Small intestine (tissue), 16 donors: ENCODE results near the gene PERM1. TPM values are rescaled to one million over a fixed set of nuclear protein-coding genes. Genes with fewer than 3 reads are reported as not detected.
"Not testable (repeated sequence)": the region's sequence is repeated elsewhere in the genome, so short reads cannot be mapped to it uniquely, and the experiment has no call there.

Experiments
- DNase-seq, 2 donors: peaks; one replicate each; pipeline versions ENCODE4 v3.0.0 to v3.0.0-alpha.2; 2013
- FAIRE-seq: peaks from 2 replicates; lab custom pipeline; 2012; peaks lifted over from hg19 to GRCh38; lab: Jason Lieb, UNC
- H3K27ac ChIP-seq, 3 donors: one replicate each; pipeline ENCODE4 v1.5.1; 2013; ENCODE audit warnings: low read length in 2 of 3, mild to moderate bottlenecking in 2 of 3, control low read depth in 1 of 3, inconsistent platforms in 1 of 3, low read depth in 1 of 3, moderate library complexity in 1 of 3
- H3K27me3 ChIP-seq, 3 donors: one replicate each; pipeline ENCODE4 v1.6.1; 2013; ENCODE audit warnings: low read length in 3 of 3, inconsistent platforms in 1 of 3; ENCODE audit not compliant: control insufficient read depth in 3 of 3, insufficient read depth in 3 of 3
- H3K36me3 ChIP-seq, 3 donors: one replicate each; pipeline ENCODE4 v1.6.1; 2013; ENCODE audit warnings: low read length in 3 of 3, inconsistent platforms in 1 of 3, low read depth in 1 of 3, mild to moderate bottlenecking in 1 of 3, moderate library complexity in 1 of 3; ENCODE audit not compliant: control insufficient read depth in 3 of 3, insufficient read depth in 2 of 3
- H3K4me1 ChIP-seq, 3 donors: one replicate each; pipeline ENCODE4 v1.6.1; 2013; ENCODE audit warnings: low read length in 2 of 3, inconsistent platforms in 1 of 3, low read depth in 1 of 3, mild to moderate bottlenecking in 1 of 3, moderate library complexity in 1 of 3; ENCODE audit not compliant: control insufficient read depth in 3 of 3, insufficient read depth in 2 of 3
- H3K4me3 ChIP-seq, 3 donors: one replicate each; pipeline ENCODE4 v1.5.1; 2013; ENCODE audit warnings: low read length in 3 of 3, control low read depth in 1 of 3, inconsistent platforms in 1 of 3, low read depth in 1 of 3, mild to moderate bottlenecking in 1 of 3, moderate library complexity in 1 of 3
- H3K9me3 ChIP-seq, 2 donors: one replicate each; pipeline ENCODE4 v1.6.1; 2013; ENCODE audit warnings: low read depth in 1 of 2, low read length in 1 of 2; ENCODE audit not compliant: control insufficient read depth in 2 of 2, insufficient read depth in 1 of 2
- WGBS, 3 donors: extraction: QIAGEN DNeasy Blood & Tissue Kit; methylation state at CpG; one replicate each; pipeline ENCODE4 v1.1.7; 2013; 5-methylcytosine and 5-hydroxymethylcytosine counted together
- long read RNA-seq, 10 donors: transcript quantifications; one replicate each; lab custom pipeline, GENCODE V29; 2026
- polyA plus RNA-seq, 4 donors: library from polyadenylated mRNA; stranded (reverse) in 3 of 4; unstranded in 1 of 4; fragments of 200-250 nt in 3 of 4; fragments of 120-200 nt in 1 of 4; gene quantifications; one replicate each; pipeline versions ENCODE4 v1.2.1 to v1.2.3, GENCODE V29; 2013
- donor health status: healthy with polysubstance abuse.
- donor health status: control.
- donor health status: control.
- donor health status: Bipolar disorder and iron deficiency.
- donor health status: healthy.

The PERM1 gene, protein sequence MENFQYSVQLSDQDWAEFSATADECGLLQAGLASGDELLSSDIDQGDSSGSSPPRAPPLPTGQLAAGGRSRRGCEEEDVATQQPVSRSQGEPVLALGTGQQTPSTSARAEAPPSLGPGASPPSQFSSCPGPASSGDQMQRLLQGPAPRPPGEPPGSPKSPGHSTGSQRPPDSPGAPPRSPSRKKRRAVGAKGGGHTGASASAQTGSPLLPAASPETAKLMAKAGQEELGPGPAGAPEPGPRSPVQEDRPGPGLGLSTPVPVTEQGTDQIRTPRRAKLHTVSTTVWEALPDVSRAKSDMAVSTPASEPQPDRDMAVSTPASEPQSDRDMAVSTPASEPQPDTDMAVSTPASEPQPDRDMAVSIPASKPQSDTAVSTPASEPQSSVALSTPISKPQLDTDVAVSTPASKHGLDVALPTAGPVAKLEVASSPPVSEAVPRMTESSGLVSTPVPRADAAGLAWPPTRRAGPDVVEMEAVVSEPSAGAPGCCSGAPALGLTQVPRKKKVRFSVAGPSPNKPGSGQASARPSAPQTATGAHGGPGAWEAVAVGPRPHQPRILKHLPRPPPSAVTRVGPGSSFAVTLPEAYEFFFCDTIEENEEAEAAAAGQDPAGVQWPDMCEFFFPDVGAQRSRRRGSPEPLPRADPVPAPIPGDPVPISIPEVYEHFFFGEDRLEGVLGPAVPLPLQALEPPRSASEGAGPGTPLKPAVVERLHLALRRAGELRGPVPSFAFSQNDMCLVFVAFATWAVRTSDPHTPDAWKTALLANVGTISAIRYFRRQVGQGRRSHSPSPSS
- polyA plus RNA-seq: 1 to 10 TPM in 1 of 4 donors, under 1 TPM in 2, not detected in 1; 0.22 to 1.6 (median 0.30) TPM
- long read RNA-seq, donor 1: 0 reads
- long read RNA-seq, donor 2: 0 reads
- long read RNA-seq, donor 3: 0 reads
- long read RNA-seq, donor 4: 0 reads
- long read RNA-seq, donor 5: 0 reads
- long read RNA-seq, donor 6: 0 reads
- long read RNA-seq, donor 7: 0 reads
- long read RNA-seq, donor 8: 0 reads
- long read RNA-seq, donor 9: 0 reads
- long read RNA-seq, donor 10: 0 reads

GRCh38 chr1:981955-982558, at the start of gene PERM1:
PERM1 (minus strand) TSS chr1:982093; CDS start chr1:981029, 1,064 bp downstream.
- WGBS, 3 donors: 44 to 59% (median 47%) methylated on average over 25 to 28 of the region's 28 CpGs
- Histone ChIP-seq H3K27me3 (peaks cover 0 to 53% (median 5%) of the 10 kb centered on the region in 3 donors), H3K4me1 (no peaks in the 10 kb centered on the region), H3K36me3 (no peaks in the 10 kb centered on the region), H3K27ac (no peak within 1 kb of the TSS), H3K9me3 (peaks cover 0 to 3% of the 10 kb centered on the region in 2 donors), H3K4me3 (no peak within 1 kb of the TSS)
- FAIRE-seq (no peak), DNase-seq (no peak)

DNA sequence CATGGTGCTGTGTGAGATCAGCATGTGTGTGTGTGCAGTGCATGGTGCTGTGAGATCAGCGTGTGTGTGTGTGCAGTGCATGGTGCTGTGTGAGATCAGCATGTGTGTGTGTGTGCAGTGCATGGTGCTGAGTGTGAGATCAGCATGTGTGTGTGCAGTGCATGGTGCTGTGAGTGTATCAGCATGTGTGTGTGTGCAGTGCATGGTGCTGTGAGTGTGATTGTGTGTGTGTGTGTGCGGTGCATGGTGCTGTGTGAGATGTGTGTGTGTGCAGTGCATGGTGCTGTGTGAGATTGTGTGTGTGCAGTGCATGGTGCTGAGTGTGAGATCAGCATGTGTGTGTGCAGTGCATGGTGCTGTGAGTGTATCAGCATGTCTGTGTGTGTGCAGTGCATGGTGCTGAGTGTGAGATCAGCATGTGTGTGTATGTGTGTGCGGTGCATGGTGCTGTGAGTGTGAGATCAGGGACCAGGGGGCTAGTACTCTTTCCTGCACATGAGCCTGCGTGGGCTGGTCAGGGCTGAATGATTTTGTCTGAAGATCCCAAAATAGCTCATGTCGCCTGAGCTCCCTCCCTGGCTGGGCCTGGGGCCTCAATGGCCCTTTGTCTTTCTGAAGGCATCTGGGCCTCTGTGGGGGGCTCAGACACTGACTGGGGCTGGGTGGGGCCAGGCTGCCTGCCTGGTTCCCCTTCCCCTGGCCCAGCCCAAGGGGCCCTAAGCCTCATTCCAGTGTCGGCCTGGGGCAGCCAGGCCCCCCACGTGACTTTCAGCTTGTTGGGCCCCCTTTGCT, 49.2 kb upstream of the PERM1 start:
- not testable (repeated sequence) for FAIRE-seq, DNase-seq, H3K9me3 ChIP-seq, H3K4me3 ChIP-seq, H3K27me3 ChIP-seq
- Histone ChIP-seq H3K36me3 (peaks cover 0 to 55% (median 0%) of the 10 kb centered on the region in 3 donors), H3K27ac (peak overlapping the region in 1 of 3 donors; percentile 70), H3K4me1 (peaks cover 0 to 27% (median 0%) of the 10 kb centered on the region in 3 donors)
- WGBS, 3 donors: 78 to 81% (median 80%) methylated on average over 5 to 7 of the region's 7 CpGs

DNA sequence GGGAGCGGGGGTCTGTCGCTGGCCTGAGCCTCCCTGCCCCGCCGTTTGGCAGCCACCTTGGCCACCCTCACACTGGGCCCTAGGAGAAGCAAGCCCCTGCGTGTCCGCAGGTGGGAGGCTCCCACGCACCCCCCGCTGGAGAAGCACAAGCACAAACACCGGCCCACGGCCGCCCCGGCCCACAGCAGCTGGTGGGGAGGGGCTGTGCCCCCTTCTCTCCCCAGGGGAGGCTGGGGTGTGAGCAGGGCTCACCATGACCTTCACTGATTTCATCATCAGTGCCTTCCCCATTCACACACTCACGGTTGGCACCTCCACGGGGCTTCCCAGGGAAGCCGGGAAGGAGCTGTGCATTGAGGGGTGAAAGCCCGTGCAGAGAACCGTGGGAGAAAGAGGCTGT, 45.9 kb upstream of the PERM1 start:
- Histone ChIP-seq H3K27ac (no peak overlapping the region), H3K27me3 (no peaks in the 10 kb centered on the region), H3K36me3 (peaks cover 0 to 68% (median 0%) of the 10 kb centered on the region in 3 donors), H3K4me1 (peaks cover 0 to 50% (median 4%) of the 10 kb centered on the region in 3 donors), H3K4me3 (no peak overlapping the region), H3K9me3 (no peaks in the 10 kb centered on the region)
- no peak for DNase-seq
- 76 to 88% (median 87%) methylated on average over 10 to 17 of the region's 17 CpGs for whole genome bisulfite sequencing, 3 donors
- no peak for FAIRE-seq

GRCh38 chr1:1026599-1027413, 44.9 kb upstream of the PERM1 start:
- FAIRE-seq: no peak

GRCh38 chr1:1025730-1026129, 43.8 kb upstream of the PERM1 start:
- no peaks in the 10 kb centered on the region for H3K27me3 ChIP-seq
- DNase-seq (no peak), FAIRE-seq (no peak)
- no peak overlapping the region for H3K4me3 ChIP-seq
- peaks cover 0 to 47% (median 4%) of the 10 kb centered on the region in 3 donors for H3K4me1 ChIP-seq
- no peak overlapping the region for H3K27ac ChIP-seq
- no peaks in the 10 kb centered on the region for H3K9me3 ChIP-seq
- H3K36me3 ChIP-seq: peaks cover 0 to 72% (median 0%) of the 10 kb centered on the region in 3 donors
- 83 to 95% (median 86%) methylated on average over 10 of the region's 10 CpGs for WGBS, 3 donors

More at GRCh38 chr1:1026599-1027413, 44.9 kb upstream of the PERM1 start:
- Histone ChIP-seq H3K27me3 (no peaks in the 10 kb centered on the region), H3K4me3 (no peak overlapping the region), H3K4me1 (peaks cover 0 to 49% (median 4%) of the 10 kb centered on the region in 3 donors), H3K9me3 (no peaks in the 10 kb centered on the region), H3K36me3 (peaks cover 0 to 70% (median 0%) of the 10 kb centered on the region in 3 donors), H3K27ac (no peak overlapping the region)
- WGBS, 3 donors: 63 to 70% (median 64%) methylated on average over 17 to 21 of the region's 21 CpGs
- no peak for DNase-seq

- no peaks in the 10 kb centered on the region for H3K9me3 ChIP-seq
- H3K4me1 ChIP-seq: peaks cover 0 to 47% (median 4%) of the 10 kb centered on the region in 3 donors
- WGBS, 3 donors: 60 to 71% (median 67%) methylated on average over 20 to 31 of the region's 31 CpGs
- peak overlapping the region in 1 of 3 donors; percentile 3 for H3K4me3 ChIP-seq
- DNase-seq (peak; percentile 56 to 76), FAIRE-seq (no peak)
- H3K27ac ChIP-seq: no peak overlapping the region
- no peaks in the 10 kb centered on the region for H3K27me3 ChIP-seq
- peaks cover 0 to 72% (median 0%) of the 10 kb centered on the region in 3 donors for H3K36me3 ChIP-seq
Observed at GRCh38 chr1:1024771-1025699, 43.1 kb upstream of the PERM1 start.
